SIG-M5 (cell line): Measurements from ENCODE around the gene SEC14L2.
"Not testable (repeated sequence)": the region's sequence is repeated elsewhere in the genome, so short reads cannot be mapped to it uniquely, and the experiment has no call there.

Experiments
- DNase-seq: peaks from one replicate; lab custom pipeline; 2025; lab: John Stamatoyannopoulos, UW

The SEC14L2 gene

DNA sequence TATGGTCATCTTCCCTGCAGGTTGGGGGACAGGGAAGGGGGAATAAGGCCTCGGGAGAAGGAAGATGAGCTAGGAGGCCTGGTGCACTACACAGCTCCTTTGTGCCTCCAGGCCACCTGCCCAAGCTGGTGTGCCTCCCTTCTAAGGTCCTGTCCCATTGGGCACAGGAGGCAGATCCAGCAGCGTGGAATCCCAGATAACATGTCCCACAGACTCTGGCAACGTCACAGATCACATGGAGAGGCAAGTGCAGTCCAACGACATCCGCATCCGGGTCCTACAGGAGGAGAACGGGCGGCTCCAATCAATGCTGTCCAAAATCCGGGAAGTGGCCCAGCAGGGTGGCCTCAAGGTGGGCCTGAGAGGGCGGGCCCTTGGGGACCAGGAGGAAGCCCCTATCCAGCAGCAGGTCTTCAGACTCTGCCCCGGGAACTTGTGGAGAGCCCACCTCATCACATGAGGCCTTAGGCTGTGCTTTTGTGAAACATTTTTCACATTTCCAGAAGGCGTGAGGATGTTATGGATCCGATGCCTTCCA lies 21.4 kb upstream of the SEC14L2 start:
- DNase-seq = no peak

DNA sequence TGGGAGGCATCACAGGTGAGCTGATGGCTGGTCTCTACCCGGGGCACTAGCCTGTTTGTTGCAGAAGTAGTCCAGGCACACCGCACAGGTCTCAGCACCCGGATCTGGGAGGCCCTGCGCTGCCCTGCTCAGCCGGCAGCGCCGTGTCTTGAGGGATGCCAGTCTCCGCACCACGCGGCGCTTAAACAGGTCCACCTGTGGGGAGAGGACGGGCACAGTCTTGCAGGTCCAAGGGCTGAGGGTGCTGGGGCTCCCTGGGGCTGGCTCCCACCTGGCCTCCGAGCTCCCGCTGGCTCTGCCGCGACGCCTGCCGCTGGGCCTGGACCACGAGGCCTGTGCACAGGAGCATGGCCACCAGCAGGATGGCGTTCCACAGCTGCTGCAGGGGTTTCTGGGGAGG lies 16.8 kb upstream of the SEC14L2 start:
- no peak for DNase-seq

DNA sequence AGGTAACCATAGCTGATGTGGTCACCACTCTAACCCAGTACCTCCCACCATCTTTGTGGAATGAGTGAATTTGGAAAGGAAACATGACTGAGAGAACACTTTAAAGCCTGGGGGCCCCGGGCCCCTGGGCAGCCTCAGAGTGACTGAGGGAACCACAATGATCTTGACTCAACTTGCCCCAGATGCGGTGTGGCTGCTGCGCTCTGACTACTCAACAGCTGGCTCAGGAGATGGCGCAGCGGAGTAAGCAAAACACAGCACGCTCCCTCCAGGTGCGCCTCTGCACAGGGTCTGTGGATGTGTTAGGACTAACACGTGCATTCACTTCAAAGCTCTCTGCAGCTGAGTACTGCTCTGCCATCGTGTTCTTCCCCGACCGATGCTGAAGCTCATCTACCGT lies 15.6 kb upstream of the SEC14L2 start:
- DNase-seq = no peak

GRCh38 chr22:30382340-30382739 lies 14.5 kb upstream of the SEC14L2 start:
- no peak for DNase-seq

DNA sequence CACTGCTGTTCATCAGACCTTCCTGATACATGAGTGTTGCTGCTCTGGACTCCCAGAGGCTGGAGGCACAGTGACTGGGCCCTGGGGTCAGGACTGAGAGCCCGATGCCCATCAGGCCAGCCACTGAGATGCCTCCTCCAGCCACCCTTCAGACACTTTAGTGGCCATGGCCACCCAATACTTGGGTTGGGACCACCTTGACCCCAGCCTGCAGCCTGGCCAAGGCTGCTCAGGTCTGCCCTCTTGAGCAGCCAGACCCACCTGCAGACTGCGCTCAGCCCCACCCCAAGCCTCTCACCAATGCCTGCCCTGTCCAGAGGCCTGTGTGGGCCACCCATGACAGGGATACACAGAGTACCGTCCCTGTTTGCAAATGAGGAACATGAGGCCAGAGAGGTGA lies 13.8 kb upstream of the SEC14L2 start:
- no peak for DNase-seq

DNA sequence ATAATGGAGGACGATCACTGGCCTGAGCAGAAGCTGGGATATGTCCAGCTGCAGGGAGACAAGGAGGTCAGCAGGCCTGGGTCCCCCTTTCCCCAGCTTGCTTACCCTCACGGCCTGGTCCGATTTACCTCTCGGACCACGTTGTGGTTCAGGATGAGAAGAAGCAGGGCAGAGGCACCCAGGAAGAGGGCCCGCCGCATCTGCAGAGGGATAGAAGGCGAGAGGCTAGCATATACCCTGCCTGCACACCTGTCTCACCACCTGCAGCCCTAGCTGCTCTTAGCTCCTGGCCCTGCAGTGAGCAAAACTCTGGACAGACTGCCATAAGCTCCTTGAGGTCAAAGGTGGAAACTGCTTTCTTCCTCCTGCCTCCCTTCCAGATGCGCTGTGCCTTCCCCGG lies 10.9 kb upstream of the SEC14L2 start:
- no peak for DNase-seq

GRCh38 chr22:30386608-30386959 lies 10.2 kb upstream of the SEC14L2 start:
- DNase-seq = no peak

DNA sequence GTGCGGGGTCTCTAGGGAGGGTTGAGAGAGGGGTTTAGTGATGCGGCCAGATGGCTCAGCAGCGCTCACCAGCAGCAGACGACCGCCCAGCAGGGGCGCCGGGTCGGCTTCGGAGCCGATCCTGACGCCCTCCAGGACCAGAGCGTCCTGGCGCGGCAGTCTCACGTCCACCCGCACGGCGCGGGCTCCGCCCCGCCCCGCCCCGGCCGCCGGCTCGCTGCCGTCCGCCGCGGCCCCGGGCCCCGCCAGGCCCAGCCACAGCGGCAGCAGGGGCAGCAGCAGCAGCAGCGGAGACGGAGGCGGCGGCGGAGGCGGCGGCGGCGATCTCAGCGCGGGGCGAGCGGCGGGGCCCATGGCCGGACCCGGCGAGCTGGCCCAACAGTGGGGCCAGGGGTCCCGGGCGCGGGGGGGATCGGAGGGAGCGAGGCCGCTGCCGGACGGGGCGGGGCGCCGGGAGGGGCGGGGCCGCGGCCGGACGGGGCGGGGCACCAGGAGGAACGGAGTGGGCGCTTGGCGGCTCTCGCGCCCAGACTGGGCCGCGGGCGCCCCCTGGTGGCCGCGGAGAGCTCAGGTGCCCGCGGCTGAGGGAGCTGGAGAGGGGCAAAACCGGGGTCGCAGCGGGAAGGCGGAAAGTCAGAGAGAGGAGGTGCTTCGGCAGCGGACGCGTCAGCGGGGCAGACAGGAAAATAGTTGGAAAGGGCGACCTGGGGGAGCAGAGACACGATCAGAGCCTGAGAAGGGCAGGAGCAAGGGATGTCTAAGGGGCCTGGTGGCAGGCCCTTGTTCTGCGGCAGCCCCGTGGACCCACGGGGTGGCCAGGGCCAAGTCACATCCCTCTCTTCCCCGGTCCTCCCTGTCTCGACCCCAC lies 9.6 kb upstream of the SEC14L2 start, which contains the start of gene RNF215:
Gene RNF215 (minus strand): TSS at position 452 of the 868 bp plus-strand sequence. CDS start 98 bp downstream, at position 354.
- DNase-seq = no peak

GRCh38 chr22:30390974-30391691 lies 5.7 kb upstream of the SEC14L2 start:
- DNase-seq = no peak

DNA sequence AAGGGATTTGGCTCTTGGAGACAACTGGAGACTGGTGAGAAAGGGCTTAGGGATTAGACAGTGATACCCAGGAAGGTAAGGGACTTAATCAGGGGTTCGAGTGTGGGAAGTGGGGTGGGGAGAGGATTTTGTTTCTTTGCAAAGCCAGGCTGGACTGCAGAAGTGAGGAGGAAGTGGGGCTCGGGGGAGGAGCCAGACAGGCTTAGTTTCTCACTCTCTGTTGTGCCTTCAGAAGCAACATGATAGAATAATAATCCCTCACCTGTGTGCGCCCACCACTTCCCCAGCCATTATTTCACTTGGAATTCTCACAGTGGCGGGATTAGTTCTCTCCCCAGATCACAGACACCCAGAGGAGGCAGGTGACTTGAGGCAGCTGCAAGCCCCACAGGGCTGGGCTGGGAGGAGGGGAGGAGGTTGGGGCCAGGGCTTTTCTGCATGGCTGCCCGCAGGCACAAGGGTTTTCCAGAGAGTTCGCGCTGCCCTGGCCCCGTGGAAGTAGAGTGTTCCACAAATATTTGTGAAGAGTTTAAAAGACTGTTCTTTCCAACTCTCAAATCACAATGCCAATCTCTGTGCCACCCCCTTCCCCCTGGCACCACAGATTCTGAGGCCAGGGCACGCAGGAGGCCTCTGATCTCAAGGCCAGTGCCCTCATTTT lies 4.0 kb upstream of the SEC14L2 start:
- no peak for DNase-seq

GRCh38 chr22:30393322-30393680 lies 3.5 kb upstream of the SEC14L2 start:
- no peak for DNase-seq

- DNase-seq = no peak
Measured at GRCh38 chr22:30393885-30394284, 2.9 kb upstream of the SEC14L2 start.

DNA sequence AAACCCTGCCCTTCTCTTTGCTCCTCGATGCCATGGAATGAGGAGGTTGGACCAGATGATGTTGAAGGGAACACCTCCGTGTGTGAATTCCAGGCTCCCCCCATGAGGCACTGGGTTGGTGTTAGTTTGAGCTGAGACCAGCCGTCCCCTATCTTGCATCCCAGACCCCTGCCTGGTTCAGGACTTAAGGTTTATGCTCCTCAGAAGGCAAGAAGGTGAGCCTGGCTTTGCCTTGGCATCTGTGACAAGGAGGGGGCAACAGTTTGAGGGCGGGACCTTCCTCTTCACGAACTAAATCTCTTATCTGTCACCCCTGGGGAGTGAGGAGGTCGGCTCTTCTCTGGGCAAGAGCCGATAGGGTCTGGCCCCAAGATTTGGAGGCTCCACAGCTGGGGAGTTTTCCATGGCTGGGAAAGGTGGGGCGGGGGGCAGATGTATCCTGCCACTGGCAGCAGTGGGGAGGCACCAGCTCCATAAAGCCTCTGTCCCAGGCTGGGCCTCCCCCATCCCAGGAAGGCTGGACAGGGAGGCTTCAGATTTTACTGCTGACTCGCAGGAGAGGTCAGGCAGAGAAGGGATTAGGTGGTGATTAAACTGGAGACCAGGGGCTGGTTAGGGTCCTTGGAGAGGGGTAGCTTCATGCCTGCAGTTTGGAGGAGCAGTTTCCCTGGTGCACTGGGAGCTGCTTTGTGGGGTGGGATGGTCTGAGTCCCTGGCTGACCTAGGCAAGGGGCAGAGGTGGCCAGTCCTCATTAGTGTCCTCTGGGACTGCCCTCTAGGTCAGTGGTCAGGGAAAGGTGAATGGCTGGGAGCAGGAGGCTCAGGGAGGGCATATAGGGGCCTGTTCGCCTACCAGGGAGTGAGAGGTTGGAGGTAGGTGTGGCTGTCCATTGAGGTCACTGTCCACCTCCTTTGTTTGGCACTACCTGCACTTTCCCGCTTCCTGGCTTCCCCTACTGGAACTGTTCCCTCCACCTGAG lies 1.1 kb downstream of the SEC14L2 start:
- DNase-seq = no peak

DNA sequence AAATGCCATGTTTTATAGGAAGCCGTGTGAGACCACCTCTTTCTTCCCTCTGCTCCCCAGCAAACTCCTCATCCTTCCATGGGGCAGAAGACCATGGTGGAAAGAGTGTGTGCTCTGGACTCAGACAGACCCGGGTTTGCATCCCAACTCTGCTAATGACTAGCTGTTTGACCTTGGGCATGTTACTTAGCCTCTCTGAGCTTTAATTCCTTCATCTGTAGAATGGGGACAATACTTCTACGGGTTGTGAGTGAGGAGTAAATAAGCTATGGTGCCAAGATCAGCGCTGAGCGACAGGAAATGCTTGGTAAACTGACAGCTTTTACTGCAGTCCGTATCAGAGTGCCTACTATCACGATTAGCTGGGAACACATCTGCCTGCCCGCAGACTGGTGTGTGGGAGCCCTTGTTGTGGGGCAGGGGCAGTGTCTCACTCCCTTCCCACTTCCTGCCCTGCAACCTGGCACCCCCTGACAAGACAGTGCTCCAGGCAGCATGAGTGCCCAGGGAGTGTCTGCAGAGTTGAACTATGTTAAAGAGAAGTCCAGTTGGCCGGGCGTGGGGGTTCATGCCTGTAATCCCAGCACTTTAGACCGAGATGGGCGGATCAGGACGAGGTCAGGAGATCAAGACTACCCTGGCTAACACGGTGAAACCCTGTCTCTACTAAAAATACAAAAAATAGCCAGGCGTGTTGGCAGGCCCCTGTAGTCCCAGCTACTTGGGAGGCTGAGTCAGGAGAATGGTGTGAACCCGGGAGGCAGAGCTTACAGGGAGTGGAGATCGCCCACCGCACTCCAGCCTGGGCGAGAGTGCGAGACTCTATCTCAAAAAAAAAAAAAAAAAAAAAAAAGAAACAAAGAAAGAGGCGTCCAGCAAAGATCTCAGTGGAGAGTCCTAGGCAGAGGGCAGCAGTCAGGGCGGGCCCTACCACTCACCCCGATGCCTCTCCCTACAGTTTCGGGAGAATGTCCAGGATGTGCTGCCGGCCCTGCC lies 2.2 kb downstream of the SEC14L2 start:
- no peak for DNase-seq

DNA sequence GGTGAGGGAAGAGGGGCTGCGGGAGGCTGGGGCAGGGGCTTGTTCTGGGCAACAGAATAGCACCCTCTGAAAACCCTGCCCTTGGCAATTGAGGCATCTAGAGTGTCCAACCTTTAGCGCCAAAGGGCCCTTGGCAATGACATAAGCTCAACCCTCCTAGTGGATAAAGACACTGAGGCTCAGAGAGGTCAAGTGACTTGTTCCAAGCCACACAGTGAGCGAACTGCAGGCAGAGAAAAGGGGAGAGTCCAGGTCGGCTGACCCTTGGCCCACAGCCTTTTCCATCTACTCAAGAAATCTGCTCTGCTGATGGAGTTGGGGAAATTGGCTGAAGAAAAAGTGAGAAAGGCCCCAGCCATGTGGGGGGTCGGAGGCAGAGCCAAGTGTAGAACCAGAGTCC lies 2.9 kb downstream of the SEC14L2 start:
- no peak for DNase-seq

DNA sequence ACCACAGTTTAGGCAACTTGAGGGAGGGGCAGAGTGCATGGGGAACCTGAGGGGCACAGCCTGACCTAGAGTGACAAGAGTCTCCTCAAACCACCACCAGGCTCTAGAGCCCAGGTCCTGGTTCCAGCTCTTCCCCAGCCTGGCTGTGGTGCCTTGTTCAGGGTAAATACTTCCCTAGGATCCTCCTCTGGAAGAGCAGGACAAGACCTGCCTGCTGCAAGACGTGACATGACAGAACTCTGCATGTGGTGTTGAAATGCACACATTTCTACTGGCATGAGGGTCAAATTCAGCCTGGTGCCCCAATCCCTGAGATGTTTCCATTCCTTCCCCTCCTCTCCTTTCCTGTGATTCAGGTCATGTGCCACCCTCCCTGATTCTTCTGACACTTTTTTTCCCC lies 3.3 kb downstream of the SEC14L2 start:
- no peak for DNase-seq

GRCh38 chr22:30401024-30401423 lies 4.2 kb downstream of the SEC14L2 start:
- not testable (repeated sequence) for DNase-seq

DNA sequence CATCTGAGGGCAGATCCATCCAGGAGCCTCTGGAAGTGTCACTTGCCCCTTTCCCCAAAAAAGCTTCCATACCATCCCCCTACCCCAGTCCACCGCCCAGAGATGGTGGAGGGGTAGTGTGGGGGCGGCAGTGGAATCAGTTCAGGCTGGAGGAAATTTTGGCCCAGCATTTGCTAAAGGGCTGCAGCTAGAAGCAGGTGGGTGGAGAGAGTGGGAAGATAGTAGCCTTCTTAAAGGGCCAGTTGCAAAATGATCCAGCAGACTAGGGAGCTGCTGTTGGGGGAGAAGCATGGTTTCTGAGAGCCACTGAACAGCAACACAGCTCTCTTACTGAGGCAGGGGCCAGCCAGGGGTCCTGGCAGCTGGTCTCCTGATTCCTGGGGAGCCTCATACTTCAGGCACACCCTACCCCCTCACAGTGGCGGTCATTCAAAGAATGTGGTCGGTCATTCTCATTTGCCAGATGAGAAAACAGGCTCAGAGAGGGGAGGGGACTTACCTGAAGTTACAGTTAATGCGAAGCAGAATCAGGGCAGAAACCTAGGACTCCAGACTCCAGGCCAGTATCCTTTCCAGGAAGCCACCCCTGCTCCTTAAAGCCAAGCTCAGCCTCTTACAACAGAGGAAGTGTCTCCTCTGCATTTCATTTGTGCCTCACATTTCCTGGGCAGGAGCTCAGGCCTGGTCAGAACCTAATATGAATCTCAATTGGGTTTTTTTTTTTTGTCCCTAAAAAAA lies 5.4 kb downstream of the SEC14L2 start:
- no peak for DNase-seq

DNA sequence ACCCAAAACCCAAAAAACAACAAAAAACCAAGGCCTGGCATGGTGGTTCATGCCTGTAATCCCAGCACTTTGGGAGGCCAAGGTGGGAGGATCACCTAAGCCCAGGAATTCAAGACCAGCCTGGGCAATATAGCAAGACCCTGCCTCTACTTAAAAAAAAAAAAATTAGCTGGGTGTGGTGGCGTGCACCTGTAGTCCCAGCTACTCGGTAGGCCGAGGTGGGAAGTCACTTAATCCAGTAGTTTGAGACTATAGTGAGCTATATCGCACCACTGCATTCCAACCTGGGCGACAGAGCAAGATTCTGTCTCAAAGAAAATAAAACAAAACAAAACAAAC lies 5.9 kb downstream of the SEC14L2 start:
- not testable (repeated sequence) for DNase-seq

DNA sequence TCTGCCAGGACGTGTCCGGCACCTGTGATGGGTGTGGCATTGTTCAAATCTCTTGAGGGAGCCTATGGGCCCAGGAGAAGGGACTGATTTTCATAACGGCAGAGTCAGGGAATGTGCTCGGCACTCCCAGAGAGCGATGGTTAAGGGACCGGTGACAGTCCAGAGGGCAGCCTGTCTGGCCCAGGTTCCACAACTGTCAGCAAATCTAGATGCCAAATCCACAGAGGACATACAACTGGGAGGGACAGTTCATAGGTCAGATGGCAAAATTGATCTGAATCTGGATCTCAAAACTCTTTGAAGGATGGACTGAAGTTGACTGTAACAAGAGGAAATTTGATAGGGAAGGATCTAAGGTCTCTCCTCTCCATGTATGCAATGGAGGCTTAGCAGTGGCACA lies 7.5 kb downstream of the SEC14L2 start:
- no peak for DNase-seq
